DMS114 treated with DMSO at 0.1 percent for 48 hours (cell line): ENCODE measurements around the gene ECPAS.
"Not testable (repeated sequence)": the region's sequence is repeated elsewhere in the genome, so short reads cannot be mapped to it uniquely, and the experiment has no call there.

Experiments used
- DNase-seq: peaks from one replicate; lab custom pipeline; 2025; ENCODE audit not compliant: unreplicated experiment; lab: John Stamatoyannopoulos, UW

Gene ECPAS

GRCh38 chr9:111350556-111350955, 133.6 kb downstream of the ECPAS start:
- DNase-seq, result no peak

- no peak for DNase-seq
Observed at GRCh38 chr9:111349766-111350165, 134.4 kb downstream of the ECPAS start.

- DNase-seq, result no peak
Observed at GRCh38 chr9:111348821-111349271, 135.3 kb downstream of the ECPAS start.

GRCh38 chr9:111334318-111334863, 149.8 kb downstream of the ECPAS start:
- DNase-seq, result not testable (repeated sequence)

- DNase-seq, result no peak
Observed at GRCh38 chr9:111330124-111330523, 154.1 kb downstream of the ECPAS start, which contains the start of gene OR2K2. OR2K2 (minus strand) TSS chr9:111330224; CDS start chr9:111328433, 1,791 bp downstream.

GRCh38 chr9:111320631-111321030, 163.6 kb downstream of the ECPAS start:
- no peak for DNase-seq

- DNase-seq, result no peak
Observed at GRCh38 chr9:111316796-111317195, 167.4 kb downstream of the ECPAS start.
